HG02571 (cell line): ENCODE results near the gene C15orf40.
"Not testable (repeated sequence)": the region's sequence is repeated elsewhere in the genome, so short reads cannot be mapped to it uniquely, and the experiment has no call there.

ENCODE experiments used
- ATAC-seq: cut with Tn5 transposase; IDR thresholded peaks from one replicate; pipeline ENCODE4 v1.9.1; 2021; ENCODE audit warnings: mild to moderate bottlenecking, moderate library complexity; ENCODE audit not compliant: unreplicated experiment

The C15orf40 gene

GRCh38 chr15:83011271-83012075 is at the start of gene C15orf40:
C15orf40 (minus strand) TSS chr15:83011639; CDS start chr15:83011607, 32 bp downstream.
- ATAC-seq = peak; percentile 79

DNA sequence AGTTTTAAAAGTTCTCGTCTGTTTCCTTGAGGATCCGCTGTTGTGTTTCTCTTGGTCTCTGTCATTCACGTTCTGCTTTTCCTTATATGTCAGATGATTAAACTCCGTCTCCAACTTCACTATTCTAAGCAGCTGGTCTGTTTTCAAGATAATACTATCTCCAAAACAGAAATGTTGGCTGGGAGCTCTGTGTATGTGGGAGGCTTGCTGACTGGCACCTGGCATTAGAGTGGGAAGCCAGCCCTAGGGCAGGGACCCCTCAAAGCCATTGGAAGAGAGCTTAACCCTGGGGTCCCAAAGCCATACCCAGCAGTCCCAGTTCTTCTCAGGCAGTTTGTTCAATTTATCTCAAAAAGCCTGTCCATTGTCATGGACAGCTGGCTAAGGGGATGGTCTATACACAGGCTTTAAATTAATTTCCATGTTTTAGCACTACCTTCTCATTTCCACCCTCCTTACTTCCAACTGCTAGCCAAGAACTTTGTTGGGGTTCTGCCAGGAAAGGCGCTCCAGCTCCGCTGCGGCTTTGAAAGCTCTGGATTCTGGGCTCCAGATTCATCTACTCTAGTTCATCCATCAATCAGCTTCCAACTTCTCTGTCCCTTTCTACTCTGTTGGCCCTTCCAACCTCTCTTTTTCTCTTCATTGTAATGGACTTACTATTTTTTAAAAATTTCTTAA is 46.4 kb upstream of the C15orf40 start:
- no peak for ATAC-seq

GRCh38 chr15:83057002-83057401 is 45.6 kb upstream of the C15orf40 start:
- ATAC-seq = no peak

- no peak for ATAC-seq
Measured at GRCh38 chr15:83053151-83053550, 41.7 kb upstream of the C15orf40 start.

GRCh38 chr15:83046558-83047127 is 35.2 kb upstream of the C15orf40 start:
- ATAC-seq = no peak

DNA sequence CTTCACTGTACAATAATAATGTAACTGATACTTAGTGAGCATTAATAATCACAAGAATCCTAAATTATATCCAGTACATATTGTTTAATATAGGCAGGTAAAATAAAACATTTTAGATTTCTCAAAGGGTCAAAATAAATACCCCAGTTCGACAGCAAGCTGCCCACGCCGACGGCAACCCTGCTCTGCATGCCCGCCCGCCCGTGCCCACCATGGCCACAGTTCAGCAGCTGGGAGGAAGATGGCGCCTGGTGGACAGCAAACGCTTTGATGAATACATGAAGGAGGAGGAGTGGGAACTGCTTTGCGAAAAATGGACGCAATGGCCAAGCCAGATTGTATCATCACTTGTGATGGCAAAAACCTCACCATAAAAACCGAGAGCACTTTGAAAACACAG is 32.7 kb upstream of the C15orf40 start:
- ATAC-seq = no peak

DNA sequence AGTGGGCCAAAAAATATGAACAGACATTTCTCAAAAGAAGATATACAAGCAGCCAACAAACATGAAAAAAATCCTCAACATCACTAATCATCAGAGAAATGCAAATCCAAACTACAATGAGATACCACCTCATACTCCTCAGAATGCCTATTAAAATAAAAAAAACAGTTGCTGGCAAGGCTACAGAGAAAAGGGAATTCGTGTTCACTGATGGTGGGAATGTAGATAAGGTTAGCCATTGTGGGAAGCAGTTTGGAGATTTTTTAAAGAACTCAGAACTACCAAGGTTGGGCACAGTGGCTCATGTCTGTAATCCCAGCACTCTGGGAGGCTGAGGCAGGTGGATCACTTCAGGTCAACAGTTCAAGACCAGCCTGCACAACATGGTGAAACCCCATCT is 27.8 kb upstream of the C15orf40 start:
- ATAC-seq = no peak

GRCh38 chr15:83036253-83036652 is 24.8 kb upstream of the C15orf40 start:
- ATAC-seq = no peak

DNA sequence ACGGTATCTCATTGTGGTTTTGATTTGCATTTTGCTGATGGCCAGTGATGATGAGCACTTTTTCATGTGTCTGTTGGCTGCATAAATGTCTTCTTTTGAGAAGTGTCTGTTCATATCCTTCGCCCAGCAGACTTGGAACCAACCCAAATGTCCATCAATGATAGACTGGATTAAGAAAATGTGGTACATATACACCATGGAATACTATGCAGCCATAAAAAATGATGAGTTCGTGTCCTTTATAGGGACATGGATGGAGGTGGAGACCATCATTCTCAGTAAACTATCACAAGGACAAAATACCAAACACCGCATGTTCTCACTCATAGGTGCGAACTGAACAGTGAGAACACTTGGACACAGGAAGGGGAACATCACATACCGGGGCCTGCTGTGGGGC is 19.8 kb upstream of the C15orf40 start:
- ATAC-seq = not testable (repeated sequence)

DNA sequence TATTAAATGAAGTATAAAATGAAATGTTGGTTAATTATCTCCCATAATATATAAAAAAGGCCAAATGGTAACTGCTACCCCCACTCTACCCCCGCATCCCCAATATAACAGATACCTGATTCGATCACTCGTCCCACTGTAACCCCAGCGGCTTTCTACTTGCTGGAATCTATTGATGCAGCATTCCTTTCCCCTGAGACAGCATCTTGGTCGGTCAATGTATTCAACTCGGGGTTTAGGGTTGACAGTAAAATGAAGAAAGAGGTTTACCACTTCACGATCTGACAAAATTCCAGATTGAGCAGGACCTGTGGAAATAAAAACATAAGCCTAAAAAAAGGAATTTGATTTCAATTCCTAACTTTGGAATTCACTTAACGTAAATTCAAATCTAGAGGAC is 18.6 kb upstream of the C15orf40 start:
- no peak for ATAC-seq

DNA sequence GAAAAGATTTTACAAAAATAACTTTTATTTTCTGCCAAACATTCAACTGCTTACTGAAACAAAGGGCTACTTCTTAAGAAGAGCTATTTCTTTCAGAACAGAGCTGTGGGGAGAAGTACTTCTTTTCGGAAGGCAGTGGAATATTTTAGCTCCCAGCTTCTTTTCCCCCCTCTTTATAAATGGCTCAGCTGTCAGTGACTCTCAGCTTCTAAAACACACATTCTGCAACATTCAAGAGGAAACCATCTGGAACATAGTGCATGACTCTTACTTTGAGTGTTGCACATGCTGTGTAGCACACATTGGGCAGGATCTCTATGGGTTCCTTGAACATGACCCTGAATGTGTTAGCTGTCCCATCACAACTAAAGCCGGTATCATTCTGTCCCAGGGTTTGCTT is 7.0 kb upstream of the C15orf40 start:
- no peak for ATAC-seq

DNA sequence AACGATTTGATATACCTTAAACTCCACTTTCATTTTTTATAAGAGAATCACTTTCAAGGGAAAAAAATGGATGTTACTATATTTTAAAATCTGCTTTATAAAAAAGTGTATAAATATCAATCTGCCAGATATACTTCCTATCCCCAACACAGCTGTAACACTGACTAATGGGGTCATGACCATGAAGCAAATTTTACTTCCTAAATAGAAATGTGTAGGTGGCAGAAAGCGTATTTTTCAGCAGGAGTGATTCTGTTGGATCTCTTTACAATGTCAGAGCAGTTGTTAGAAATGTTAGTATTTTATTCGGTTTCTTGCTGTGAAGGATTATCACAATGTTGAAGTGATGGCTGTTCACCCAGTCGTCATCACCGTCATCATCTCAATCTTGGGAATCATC is 5.5 kb upstream of the C15orf40 start:
- ATAC-seq = no peak

DNA sequence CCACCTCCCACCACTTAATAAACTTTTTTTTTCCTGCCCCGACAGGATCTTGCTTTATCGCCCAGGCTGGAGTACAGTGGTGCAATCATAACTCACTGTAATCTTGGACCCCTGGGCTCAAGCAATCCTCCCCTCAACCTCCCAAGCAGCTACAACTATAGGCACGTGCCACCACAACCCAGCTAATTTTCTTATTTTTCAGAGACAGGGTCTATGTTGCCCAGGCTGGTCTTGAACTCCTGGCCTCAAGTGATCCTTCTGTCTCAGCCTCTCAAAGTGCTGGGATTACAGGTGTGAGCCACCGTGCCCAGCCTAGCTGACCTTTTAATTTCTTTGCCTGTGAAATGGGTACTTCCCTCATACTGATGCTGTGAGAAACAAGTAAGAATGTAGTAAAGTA is 3.9 kb upstream of the C15orf40 start:
- ATAC-seq = no peak

GRCh38 chr15:83014205-83014653 is 2.8 kb upstream of the C15orf40 start:
- ATAC-seq = no peak

DNA sequence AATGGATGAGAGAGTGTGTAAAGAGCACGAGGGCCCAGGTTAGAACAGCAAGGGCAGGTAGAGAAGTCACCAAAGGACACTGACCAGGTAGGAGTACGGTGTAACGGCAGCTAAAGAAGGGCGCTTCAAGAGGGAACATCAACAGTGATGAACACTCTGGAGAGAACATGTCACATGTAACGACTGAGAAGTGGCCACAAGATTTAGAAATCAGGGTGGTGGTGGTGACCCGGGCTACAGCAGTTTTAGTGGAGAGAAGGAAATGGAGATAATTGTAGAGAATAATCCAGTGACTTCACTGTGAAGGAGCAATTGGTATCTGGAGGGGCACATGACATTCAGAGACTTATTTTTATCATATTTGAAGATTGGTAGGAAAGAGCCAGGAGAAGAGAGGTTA is 1.2 kb upstream of the C15orf40 start:
- ATAC-seq = no peak

DNA sequence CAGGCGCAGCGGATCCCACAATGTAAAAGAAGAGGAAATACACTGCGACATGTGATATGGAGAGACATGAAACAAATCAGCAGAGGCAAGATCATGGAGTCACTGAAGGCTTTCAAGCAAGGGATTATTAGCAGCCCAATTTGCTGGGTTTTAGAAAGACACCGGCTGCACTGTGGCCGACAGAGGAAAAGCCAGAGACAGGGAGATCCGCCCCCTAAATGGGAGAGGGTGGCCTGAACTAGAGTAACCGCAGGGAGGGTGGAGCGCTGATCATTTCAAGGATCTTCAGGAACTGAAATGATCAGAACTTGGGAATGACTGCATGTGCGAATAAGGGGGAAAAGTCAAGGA is 612 bp upstream of the C15orf40 start:
- no peak for ATAC-seq

GRCh38 chr15:83010709-83011270 is 649 bp downstream of the C15orf40 start:
- peak; percentile 57 for ATAC-seq

- ATAC-seq = not testable (repeated sequence)
Measured at GRCh38 chr15:83000672-83001031, 10.8 kb downstream of the C15orf40 start.

GRCh38 chr15:82999905-83000671 is 11.4 kb downstream of the C15orf40 start:
- no peak for ATAC-seq

GRCh38 chr15:82999426-82999825 is 12.0 kb downstream of the C15orf40 start:
- ATAC-seq = no peak

DNA sequence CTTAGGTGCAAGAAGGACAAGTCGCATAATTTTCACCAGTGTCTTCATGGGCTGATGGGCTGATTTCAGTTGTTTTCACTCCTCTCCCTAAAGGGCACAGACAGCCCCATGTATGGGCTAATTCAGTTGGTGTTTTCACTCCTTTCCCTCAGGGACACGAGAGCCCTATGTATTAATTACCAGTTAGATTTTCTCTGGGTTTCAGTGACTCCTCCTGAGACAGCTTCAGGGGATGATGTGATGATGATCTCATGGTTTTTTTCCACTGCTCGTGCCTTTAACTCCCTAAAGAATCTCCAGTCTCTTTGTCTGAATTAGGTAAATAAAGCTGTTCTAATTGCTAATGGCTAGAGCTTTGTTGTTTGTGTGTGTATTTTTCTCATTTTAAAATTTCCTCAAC is 15.5 kb downstream of the C15orf40 start:
- ATAC-seq = no peak
